ENCODE results near the gene DYNLT4.

The DYNLT4 gene

GRCh38 chr1:44783697-44784093 lies 23.5 kb downstream of the DYNLT4 start:
- DNase-seq, result no peak
- H3K4me1 Mint-ChIP-seq, result peaks cover 35% of the 10 kb centered on the region
- TF ChIP-seq CTCF (IDR thresholded peaks at IDR 0.05), result no peak
- no peaks in the 10 kb centered on the region for H3K9me3 Mint-ChIP-seq
- H3K36me3 Mint-ChIP-seq (ENCODE audit: low read depth), result peaks cover 37% of the 10 kb centered on the region
- peaks cover 21% of the 10 kb centered on the region for H3K27me3 Mint-ChIP-seq (ENCODE audit: low read depth, poor library complexity)
- H3K27ac Mint-ChIP-seq, result peak overlapping the region; percentile 17
- peak overlapping the region; percentile 77 for H3K4me3 Mint-ChIP-seq

GRCh38 chr1:44780583-44781121 lies 26.5 kb downstream of the DYNLT4 start:
- Mint-ChIP-seq H3K27ac (peak overlapping the region; percentile 98), H3K36me3 (ENCODE audit: low read depth) (peaks cover 60% of the 10 kb centered on the region), H3K4me3 (no peak overlapping the region), H3K4me1 (peaks cover 50% of the 10 kb centered on the region), H3K27me3 (ENCODE audit: low read depth, poor library complexity) (peaks cover 14% of the 10 kb centered on the region), H3K9me3 (no peaks in the 10 kb centered on the region)
- no peak for DNase-seq
- TF ChIP-seq CTCF (IDR thresholded peaks at IDR 0.05), result no peak

- Mint-ChIP-seq H3K27ac (peak overlapping the region; percentile 90), H3K36me3 (ENCODE audit: low read depth) (peaks cover 60% of the 10 kb centered on the region), H3K9me3 (no peaks in the 10 kb centered on the region), H3K4me3 (no peak overlapping the region), H3K4me1 (peaks cover 48% of the 10 kb centered on the region), H3K27me3 (ENCODE audit: low read depth, poor library complexity) (peaks cover 9% of the 10 kb centered on the region)
- DNase-seq, result no peak
- no peak for TF ChIP-seq CTCF (IDR thresholded peaks at IDR 0.05)
Measured at GRCh38 chr1:44778705-44779576, 28.2 kb downstream of the DYNLT4 start.

- Mint-ChIP-seq H3K9me3 (no peaks in the 10 kb centered on the region), H3K4me1 (peaks cover 44% of the 10 kb centered on the region), H3K27me3 (ENCODE audit: low read depth, poor library complexity) (peaks cover 10% of the 10 kb centered on the region), H3K27ac (peak overlapping the region; percentile 90), H3K4me3 (peak overlapping the region; percentile 89), H3K36me3 (ENCODE audit: low read depth) (peaks cover 56% of the 10 kb centered on the region)
- no peak for TF ChIP-seq CTCF (IDR thresholded peaks at IDR 0.05)
- DNase-seq, result no peak
Measured at GRCh38 chr1:44777969-44778635, 29.0 kb downstream of the DYNLT4 start.

DNA sequence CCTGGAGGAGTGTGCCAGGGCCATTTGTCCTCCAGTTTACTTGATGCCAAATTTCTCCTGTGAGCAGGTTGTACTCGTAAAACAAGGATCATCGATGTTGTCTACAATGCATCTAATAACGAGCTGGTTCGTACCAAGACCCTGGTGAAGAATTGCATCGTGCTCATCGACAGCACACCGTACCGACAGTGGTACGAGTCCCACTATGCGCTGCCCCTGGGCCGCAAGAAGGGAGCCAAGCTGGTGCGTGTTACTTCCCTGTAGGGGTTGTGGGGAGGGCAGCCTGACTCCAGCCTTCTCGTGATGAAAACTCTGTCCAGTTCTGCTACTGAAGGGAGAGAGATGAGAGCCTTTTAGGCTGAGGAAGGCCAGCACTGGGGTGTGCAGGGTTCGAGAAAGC lies 29.6 kb downstream of the DYNLT4 start:
- peaks cover 47% of the 10 kb centered on the region for H3K4me1 Mint-ChIP-seq
- peak overlapping the region; percentile 89 for H3K4me3 Mint-ChIP-seq
- TF ChIP-seq CTCF (IDR thresholded peaks at IDR 0.05), result no peak
- peak overlapping the region; percentile 90 for H3K27ac Mint-ChIP-seq
- DNase-seq, result no peak
- peaks cover 10% of the 10 kb centered on the region for H3K27me3 Mint-ChIP-seq (ENCODE audit: low read depth, poor library complexity)
- H3K9me3 Mint-ChIP-seq, result no peaks in the 10 kb centered on the region
- peaks cover 56% of the 10 kb centered on the region for H3K36me3 Mint-ChIP-seq (ENCODE audit: low read depth)
